IgD-negative memory B cell (primary cell): ENCODE measurements around the gene ASTN2. TPM values are rescaled to one million over a fixed set of nuclear protein-coding genes. Genes with fewer than 3 reads are reported as not detected.
"Not testable (repeated sequence)": the region's sequence is repeated elsewhere in the genome, so short reads cannot be mapped to it uniquely, and the experiment has no call there.

Experiments
- H3K27ac Mint-ChIP-seq, 3 donors: one replicate each; pipeline ENCODE4 v1.8.0; 2020 to 2022; ENCODE audit warnings: mild to moderate bottlenecking in 3 of 3, mixed read lengths in 3 of 3, moderate library complexity in 1 of 3
- H3K27me3 Mint-ChIP-seq: one replicate; pipeline ENCODE4 v1.8.0; 2021; ENCODE audit warnings: mixed read lengths
- H3K36me3 Mint-ChIP-seq: one replicate; pipeline ENCODE4 v1.8.0; 2020; ENCODE audit warnings: mild to moderate bottlenecking, mixed read lengths
- H3K4me1 Mint-ChIP-seq, 3 donors: one replicate each; pipeline ENCODE4 v1.8.0; 2020 to 2022; ENCODE audit warnings: mixed read lengths in 3 of 3, mild to moderate bottlenecking in 1 of 3
- H3K4me3 Mint-ChIP-seq, 4 donors: one replicate each; pipeline ENCODE4 v1.8.0; 2020 to 2022; ENCODE audit warnings: mild to moderate bottlenecking in 4 of 4, mixed read lengths in 4 of 4, moderate library complexity in 3 of 4
- H3K9me3 Mint-ChIP-seq, 3 donors: one replicate each; pipeline ENCODE4 v1.8.0; 2020 to 2021; ENCODE audit warnings: mixed read lengths in 3 of 3, mild to moderate bottlenecking in 1 of 3
- polyA plus RNA-seq: library from polyadenylated mRNA; unstranded; fragments of 300-500 nt; fragmentation: Illumina TruSeq; gene quantifications from one replicate; pipeline ENCODE4 v1.2.3, GENCODE V29; 2021

ASTN2 gene
- polyA plus RNA-seq, 1 donor from 2014 or later = 2.7 TPM

- H3K4me3 Mint-ChIP-seq = no peak overlapping the region
- no peaks in the 10 kb centered on the region for H3K36me3 Mint-ChIP-seq
- no peaks in the 10 kb centered on the region for H3K9me3 Mint-ChIP-seq
- H3K27ac Mint-ChIP-seq = no peak overlapping the region
- H3K27me3 Mint-ChIP-seq = no peaks in the 10 kb centered on the region
- H3K4me1 Mint-ChIP-seq = no peaks in the 10 kb centered on the region
Measured at GRCh38 chr9:116465576-116466270, 949.1 kb downstream of the ASTN2 start.

GRCh38 chr9:116464987-116465571, 949.8 kb downstream of the ASTN2 start:
- no peak overlapping the region for H3K4me3 Mint-ChIP-seq
- no peaks in the 10 kb centered on the region for H3K9me3 Mint-ChIP-seq
- H3K4me1 Mint-ChIP-seq = no peaks in the 10 kb centered on the region
- H3K36me3 Mint-ChIP-seq = no peaks in the 10 kb centered on the region
- no peaks in the 10 kb centered on the region for H3K27me3 Mint-ChIP-seq
- H3K27ac Mint-ChIP-seq = no peak overlapping the region

GRCh38 chr9:116464423-116464822, 950.4 kb downstream of the ASTN2 start:
- no peaks in the 10 kb centered on the region for H3K27me3 Mint-ChIP-seq
- no peak overlapping the region for H3K27ac Mint-ChIP-seq
- no peaks in the 10 kb centered on the region for H3K4me1 Mint-ChIP-seq
- H3K36me3 Mint-ChIP-seq = no peaks in the 10 kb centered on the region
- H3K9me3 Mint-ChIP-seq = no peaks in the 10 kb centered on the region
- H3K4me3 Mint-ChIP-seq = no peak overlapping the region

- Mint-ChIP-seq H3K27me3 (no peaks in the 10 kb centered on the region), H3K9me3 (peaks cover 2 to 13% (median 4%) of the 10 kb centered on the region in 3 donors), H3K4me1 (no peaks in the 10 kb centered on the region), H3K4me3 (no peak overlapping the region), H3K27ac (no peak overlapping the region), H3K36me3 (no peaks in the 10 kb centered on the region)
Measured at GRCh38 chr9:116461632-116462031, 953.2 kb downstream of the ASTN2 start.

- H3K27me3 Mint-ChIP-seq = no peaks in the 10 kb centered on the region
- peaks cover 4 to 21% (median 6%) of the 10 kb centered on the region in 3 donors for H3K9me3 Mint-ChIP-seq
- no peak overlapping the region for H3K4me3 Mint-ChIP-seq
- H3K4me1 Mint-ChIP-seq = no peaks in the 10 kb centered on the region
- H3K27ac Mint-ChIP-seq = no peak overlapping the region
- H3K36me3 Mint-ChIP-seq = peaks cover 2% of the 10 kb centered on the region
Measured at GRCh38 chr9:116460026-116460425, 954.8 kb downstream of the ASTN2 start.

- peaks cover 2% of the 10 kb centered on the region for H3K36me3 Mint-ChIP-seq
- H3K4me3 Mint-ChIP-seq = no peak overlapping the region
- no peaks in the 10 kb centered on the region for H3K27me3 Mint-ChIP-seq
- H3K9me3 Mint-ChIP-seq = peaks cover 4 to 21% (median 6%) of the 10 kb centered on the region in 3 donors
- H3K4me1 Mint-ChIP-seq = no peaks in the 10 kb centered on the region
- no peak overlapping the region for H3K27ac Mint-ChIP-seq
Measured at GRCh38 chr9:116459576-116459975, 955.3 kb downstream of the ASTN2 start.

GRCh38 chr9:116456490-116457088, 958.3 kb downstream of the ASTN2 start:
- Mint-ChIP-seq H3K4me3 (no peak overlapping the region), H3K27me3 (no peaks in the 10 kb centered on the region), H3K4me1 (no peaks in the 10 kb centered on the region), H3K9me3 (peaks cover 4 to 21% (median 6%) of the 10 kb centered on the region in 3 donors), H3K27ac (no peak overlapping the region), H3K36me3 (peaks cover 2% of the 10 kb centered on the region)

GRCh38 chr9:116454539-116454938, 960.3 kb downstream of the ASTN2 start:
- H3K27ac Mint-ChIP-seq, H3K36me3 Mint-ChIP-seq, H3K27me3 Mint-ChIP-seq, H3K4me1 Mint-ChIP-seq, H3K4me3 Mint-ChIP-seq: not testable (repeated sequence)
- peaks cover 4 to 21% (median 6%) of the 10 kb centered on the region in 3 donors for H3K9me3 Mint-ChIP-seq

- Mint-ChIP-seq H3K36me3 (peaks cover 2% of the 10 kb centered on the region), H3K27me3 (no peaks in the 10 kb centered on the region), H3K27ac (no peak overlapping the region), H3K4me3 (no peak overlapping the region), H3K9me3 (peaks cover 4 to 21% (median 6%) of the 10 kb centered on the region in 3 donors), H3K4me1 (no peaks in the 10 kb centered on the region)
Measured at GRCh38 chr9:116453785-116454184, 961.1 kb downstream of the ASTN2 start.

GRCh38 chr9:116452634-116453033, 962.2 kb downstream of the ASTN2 start:
- Mint-ChIP-seq H3K9me3 (peaks cover under 1 to 18% (median 6%) of the 10 kb centered on the region in 3 donors), H3K4me3 (no peak overlapping the region), H3K27ac (no peak overlapping the region), H3K4me1 (no peaks in the 10 kb centered on the region), H3K27me3 (no peaks in the 10 kb centered on the region), H3K36me3 (peaks cover 2% of the 10 kb centered on the region)

- Mint-ChIP-seq H3K27ac (no peak overlapping the region), H3K27me3 (no peaks in the 10 kb centered on the region), H3K36me3 (peaks cover 2% of the 10 kb centered on the region), H3K9me3 (peaks cover 0 to 14% (median 6%) of the 10 kb centered on the region in 3 donors), H3K4me3 (no peak overlapping the region), H3K4me1 (no peaks in the 10 kb centered on the region)
Measured at GRCh38 chr9:116452227-116452626, 962.6 kb downstream of the ASTN2 start.

- Mint-ChIP-seq H3K27me3 (no peaks in the 10 kb centered on the region), H3K9me3 (peaks cover 0 to 8% (median 4%) of the 10 kb centered on the region in 3 donors), H3K4me3 (no peak overlapping the region), H3K4me1 (no peaks in the 10 kb centered on the region), H3K36me3 (peaks cover 2% of the 10 kb centered on the region), H3K27ac (no peak overlapping the region)
Measured at GRCh38 chr9:116451500-116452115, 963.2 kb downstream of the ASTN2 start.

- Mint-ChIP-seq H3K36me3 (no peaks in the 10 kb centered on the region), H3K27ac (no peak overlapping the region), H3K4me3 (no peak overlapping the region), H3K9me3 (no peaks in the 10 kb centered on the region), H3K4me1 (no peaks in the 10 kb centered on the region), H3K27me3 (no peaks in the 10 kb centered on the region)
Measured at GRCh38 chr9:116450378-116451139, 964.3 kb downstream of the ASTN2 start.

GRCh38 chr9:116449949-116450348, 964.9 kb downstream of the ASTN2 start:
- no peaks in the 10 kb centered on the region for H3K36me3 Mint-ChIP-seq
- H3K27me3 Mint-ChIP-seq = no peaks in the 10 kb centered on the region
- H3K4me1 Mint-ChIP-seq = no peaks in the 10 kb centered on the region
- no peak overlapping the region for H3K27ac Mint-ChIP-seq
- no peak overlapping the region for H3K4me3 Mint-ChIP-seq
- H3K9me3 Mint-ChIP-seq = no peaks in the 10 kb centered on the region

- H3K4me1 Mint-ChIP-seq = no peaks in the 10 kb centered on the region
- no peak overlapping the region for H3K4me3 Mint-ChIP-seq
- H3K9me3 Mint-ChIP-seq = no peaks in the 10 kb centered on the region
- H3K27ac Mint-ChIP-seq = no peak overlapping the region
- no peaks in the 10 kb centered on the region for H3K27me3 Mint-ChIP-seq
- H3K36me3 Mint-ChIP-seq = no peaks in the 10 kb centered on the region
Measured at GRCh38 chr9:116448431-116448830, 966.4 kb downstream of the ASTN2 start.
